ENCODE results near the gene CTDSPL. TPM values are rescaled to one million over a fixed set of nuclear protein-coding genes. Genes with fewer than 3 reads are reported as not detected.

CTDSPL gene
- total RNA-seq, 4 donors from 2014 or later = 33.4 to 72.6 (median 54.0) TPM

- Histone ChIP-seq H3K27me3 (no peaks in the 10 kb centered on the region), H3K4me1 (no peaks in the 10 kb centered on the region), H3K27ac (no peak overlapping the region), H3K36me3 (peaks cover 0 to 93% of the 10 kb centered on the region in 2 donors), H3K4me3 (no peak overlapping the region), H3K9me3 (no peaks in the 10 kb centered on the region)
- 80 to 96% methylated on average over 2 to 5 of the region's 27 CpGs for WGBS, 2 donors (ENCODE audit: low coverage in 1 of 2)
- no peak for TF ChIP-seq EP300 (IDR thresholded peaks at IDR 0.05)
- TF ChIP-seq POLR2AphosphoS5 (IDR thresholded peaks at IDR 0.05) = no peak
- TF ChIP-seq POLR2A (IDR thresholded peaks at IDR 0.05) = no peak
- no peak for TF ChIP-seq CTCF (IDR thresholded peaks at IDR 0.05)
- ATAC-seq = no peak
These were observed 148.3 kb downstream of the CTDSPL start for GRCh38 chr3:38009807-38010591.

GRCh38 chr3:38011111-38011510 is 149.4 kb downstream of the CTDSPL start:
- H3K9me3 ChIP-seq = peaks cover 0 to 6% (median 0%) of the 10 kb centered on the region in 3 donors
- H3K27ac ChIP-seq = no peak overlapping the region
- no peaks in the 10 kb centered on the region for H3K27me3 ChIP-seq
- WGBS, 2 donors (ENCODE audit: low coverage in 1 of 2) = 89% methylated on average over 14 of the region's 21 CpGs; no CpG with 5 or more reads in 1 of the 2 donors
- no peak overlapping the region for H3K4me3 ChIP-seq
- no peaks in the 10 kb centered on the region for H3K4me1 ChIP-seq
- ATAC-seq = no peak
- TF ChIP-seq CTCF (IDR thresholded peaks at IDR 0.05) = no peak
- TF ChIP-seq POLR2A (IDR thresholded peaks at IDR 0.05) = no peak
- no peak for TF ChIP-seq EP300 (IDR thresholded peaks at IDR 0.05)
- TF ChIP-seq POLR2AphosphoS5 (IDR thresholded peaks at IDR 0.05) = no peak
- peaks cover 0 to 94% of the 10 kb centered on the region in 2 donors for H3K36me3 ChIP-seq

GRCh38 chr3:38015485-38015884 is 153.8 kb downstream of the CTDSPL start:
- ATAC-seq = no peak
- Histone ChIP-seq H3K9me3 (peaks cover 0 to 11% (median 0%) of the 10 kb centered on the region in 3 donors), H3K4me3 (no peak overlapping the region), H3K36me3 (peaks cover 0 to 94% of the 10 kb centered on the region in 2 donors), H3K4me1 (no peaks in the 10 kb centered on the region), H3K27me3 (no peaks in the 10 kb centered on the region), H3K27ac (no peak overlapping the region)
- TF ChIP-seq EP300 (IDR thresholded peaks at IDR 0.05) = no peak
- TF ChIP-seq POLR2A (IDR thresholded peaks at IDR 0.05) = no peak
- TF ChIP-seq POLR2AphosphoS5 (IDR thresholded peaks at IDR 0.05) = no peak
- TF ChIP-seq CTCF (IDR thresholded peaks at IDR 0.05) = no peak
- 71 to 80% methylated on average over 2 of the region's 3 CpGs for WGBS, 2 donors (ENCODE audit: low coverage in 1 of 2)

GRCh38 chr3:38015984-38016383 is 154.3 kb downstream of the CTDSPL start:
- Histone ChIP-seq H3K4me3 (no peak overlapping the region), H3K27ac (no peak overlapping the region), H3K36me3 (peaks cover 0 to 92% of the 10 kb centered on the region in 2 donors), H3K27me3 (no peaks in the 10 kb centered on the region), H3K4me1 (no peaks in the 10 kb centered on the region), H3K9me3 (peaks cover 0 to 11% (median 0%) of the 10 kb centered on the region in 3 donors)
- TF ChIP-seq CTCF (IDR thresholded peaks at IDR 0.05) (no peak), POLR2A (IDR thresholded peaks at IDR 0.05) (no peak), EP300 (IDR thresholded peaks at IDR 0.05) (no peak), POLR2AphosphoS5 (IDR thresholded peaks at IDR 0.05) (no peak)
- 100% methylated on average over 1 of the region's 3 CpGs; no CpG with 5 or more reads in 1 of the 2 donors for WGBS, 2 donors (ENCODE audit: low coverage in 1 of 2)
- no peak for ATAC-seq

GRCh38 chr3:38016410-38016809 is 154.7 kb downstream of the CTDSPL start:
- no peak for ATAC-seq
- WGBS, 2 donors (ENCODE audit: low coverage in 1 of 2) = 80% methylated on average over 1 of the region's 13 CpGs; no CpG with 5 or more reads in 1 of the 2 donors
- H3K4me3 ChIP-seq = no peak overlapping the region
- H3K9me3 ChIP-seq = peaks cover 0 to 11% (median 0%) of the 10 kb centered on the region in 3 donors
- H3K27ac ChIP-seq = no peak overlapping the region
- no peaks in the 10 kb centered on the region for H3K27me3 ChIP-seq
- TF ChIP-seq POLR2AphosphoS5 (IDR thresholded peaks at IDR 0.05) = no peak
- TF ChIP-seq EP300 (IDR thresholded peaks at IDR 0.05) = no peak
- TF ChIP-seq POLR2A (IDR thresholded peaks at IDR 0.05) = no peak
- peaks cover 0 to 88% of the 10 kb centered on the region in 2 donors for H3K36me3 ChIP-seq
- H3K4me1 ChIP-seq = no peaks in the 10 kb centered on the region
